GM21619 (cell line): ENCODE results near the gene RIMS1.
"Not testable (repeated sequence)": the region's sequence is repeated elsewhere in the genome, so short reads cannot be mapped to it uniquely, and the experiment has no call there.

Experiments used
- ATAC-seq: cut with Tn5 transposase; IDR thresholded peaks from one replicate; pipeline ENCODE4 v1.9.1; 2021; ENCODE audit not compliant: unreplicated experiment

RIMS1 gene

DNA sequence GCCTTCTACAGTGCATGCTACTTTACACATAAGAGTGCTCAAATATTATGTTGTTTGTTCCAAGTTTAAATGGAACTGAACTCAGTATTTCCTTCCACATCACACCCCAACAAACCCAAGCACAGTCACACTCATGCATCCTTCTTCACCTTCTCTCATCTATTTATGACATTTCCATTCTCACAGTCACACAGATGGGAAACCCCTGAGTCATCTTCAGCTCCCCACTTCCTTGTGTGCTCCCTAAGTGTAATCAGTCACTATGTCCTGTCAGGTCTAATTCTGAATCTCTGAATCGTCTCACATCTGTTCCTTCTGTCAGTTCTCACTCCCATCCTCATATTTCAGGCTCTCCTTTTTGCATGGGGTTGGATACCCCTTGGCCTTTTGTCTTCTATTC lies 96.0 kb downstream of the RIMS1 start:
- peak; percentile 93 for ATAC-seq

DNA sequence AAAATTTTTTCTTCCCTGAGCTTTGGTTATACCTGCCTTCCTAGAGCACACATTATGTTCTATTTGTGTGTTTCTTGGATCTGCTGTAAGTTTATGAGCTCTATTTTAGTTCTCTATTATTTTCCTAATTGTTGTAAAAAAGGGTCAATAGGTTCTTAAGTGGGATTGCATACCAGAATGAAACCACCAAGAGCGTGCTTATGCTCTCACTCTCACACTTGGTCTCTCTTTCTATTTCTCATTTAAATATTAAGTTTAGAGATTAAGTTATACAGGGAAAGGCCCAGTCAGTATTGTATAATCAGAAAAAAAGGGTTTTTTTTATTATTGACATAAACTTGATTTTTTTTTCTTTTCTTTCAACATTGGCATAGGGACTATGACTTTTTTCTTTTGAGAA lies 96.8 kb downstream of the RIMS1 start:
- ATAC-seq: peak; percentile 33

DNA sequence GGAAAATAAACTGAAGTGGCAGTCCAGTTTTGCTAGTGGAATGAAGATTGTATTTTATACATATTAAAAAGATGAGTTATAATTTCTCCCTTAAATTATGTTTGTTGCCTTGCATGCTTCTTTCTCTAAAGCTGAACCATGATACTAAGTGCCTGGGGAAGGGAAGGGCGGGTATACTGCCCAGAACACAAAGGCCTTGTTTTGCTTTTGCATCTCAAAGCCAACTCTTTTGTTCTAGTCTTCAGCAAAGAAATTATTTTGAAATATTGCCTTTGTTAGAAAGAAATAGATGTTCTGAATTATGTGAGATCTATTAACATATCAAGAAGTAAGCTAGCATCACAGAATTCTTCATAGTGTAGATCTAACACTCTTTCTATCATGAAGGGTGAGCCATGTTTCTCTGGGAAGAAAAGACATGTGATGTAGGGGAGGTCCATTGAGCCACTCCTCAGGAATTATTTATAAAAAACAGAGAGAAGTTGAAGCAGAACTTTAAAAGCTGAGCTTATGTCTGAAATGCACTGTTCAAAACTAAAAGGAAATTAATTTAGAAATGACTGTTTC lies 108.4 kb downstream of the RIMS1 start:
- no peak for ATAC-seq

DNA sequence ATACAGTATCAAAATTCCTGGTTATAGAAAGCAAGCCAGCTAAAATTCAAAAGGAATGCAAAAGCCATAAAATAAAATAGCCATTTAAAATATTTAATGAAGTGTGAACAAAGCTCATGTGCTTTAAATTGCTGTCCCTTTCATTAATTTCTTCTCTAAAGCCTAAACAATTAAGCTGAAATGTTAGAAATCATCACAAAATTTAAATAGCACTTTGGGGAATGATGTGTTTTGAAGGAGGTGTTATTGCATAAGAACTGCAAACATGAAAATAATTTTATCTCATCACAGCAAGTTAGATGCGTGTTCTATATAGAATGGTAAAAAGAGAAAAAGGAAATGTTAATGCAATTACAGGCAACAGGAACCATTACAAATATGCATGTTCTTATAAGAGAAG lies 111.0 kb downstream of the RIMS1 start:
- ATAC-seq: no peak

DNA sequence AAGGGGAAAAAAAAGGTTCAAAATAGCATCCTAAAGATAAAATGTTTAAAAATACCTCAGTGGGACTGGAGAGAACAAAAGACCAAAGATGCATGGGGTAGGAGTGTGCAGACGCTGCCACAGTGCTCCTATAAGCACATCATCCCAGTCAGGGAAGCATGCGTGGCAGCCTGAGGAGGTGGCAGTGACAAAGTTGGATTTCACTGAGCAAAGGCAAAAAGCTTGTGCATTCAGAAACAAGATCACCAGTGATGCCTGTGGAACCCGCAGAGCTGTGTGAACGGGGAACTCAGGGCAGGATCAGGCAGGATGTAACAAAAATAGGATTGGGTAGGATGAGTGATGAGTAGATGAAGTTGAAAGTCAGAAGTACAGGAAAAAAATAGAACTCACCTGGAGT lies 116.1 kb downstream of the RIMS1 start:
- no peak for ATAC-seq

DNA sequence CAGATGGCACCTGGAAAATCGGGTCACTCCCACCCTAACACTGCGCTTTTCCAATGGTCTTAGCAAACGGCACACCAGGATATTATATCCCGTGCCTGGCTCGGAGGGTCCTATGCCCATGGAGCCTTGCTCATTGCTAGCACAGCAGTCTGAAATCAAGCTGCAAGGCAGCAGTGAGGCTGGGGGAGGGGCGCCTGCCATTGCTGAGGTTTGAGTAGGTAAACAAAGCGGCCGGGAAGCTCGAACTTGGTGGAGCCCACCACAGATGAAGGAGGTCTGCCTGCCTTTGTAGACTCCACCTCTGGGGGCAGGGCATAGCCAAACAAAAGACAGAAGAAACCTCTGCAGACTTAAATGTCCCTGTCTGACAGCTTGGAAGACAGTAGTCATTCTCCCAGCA lies 120.2 kb downstream of the RIMS1 start:
- not testable (repeated sequence) for ATAC-seq

DNA sequence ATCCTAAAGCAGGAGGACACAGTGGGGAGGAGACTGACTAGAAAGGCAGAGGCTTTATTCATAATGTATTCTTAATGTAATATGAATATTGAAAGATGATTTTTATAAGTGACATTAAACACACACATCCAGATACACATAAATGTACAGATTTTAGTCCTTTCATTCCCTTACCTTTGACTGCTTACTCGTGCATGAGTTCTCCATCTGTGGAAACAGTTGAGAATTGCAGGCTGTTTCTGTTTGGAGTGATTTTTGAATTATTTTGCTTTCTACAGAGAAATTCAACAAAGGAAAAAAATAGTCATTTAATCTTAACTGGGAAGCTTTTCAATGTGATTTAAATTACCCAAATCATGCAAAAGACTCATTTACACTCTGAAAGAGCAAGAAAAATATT lies 136.5 kb downstream of the RIMS1 start:
- no peak for ATAC-seq

DNA sequence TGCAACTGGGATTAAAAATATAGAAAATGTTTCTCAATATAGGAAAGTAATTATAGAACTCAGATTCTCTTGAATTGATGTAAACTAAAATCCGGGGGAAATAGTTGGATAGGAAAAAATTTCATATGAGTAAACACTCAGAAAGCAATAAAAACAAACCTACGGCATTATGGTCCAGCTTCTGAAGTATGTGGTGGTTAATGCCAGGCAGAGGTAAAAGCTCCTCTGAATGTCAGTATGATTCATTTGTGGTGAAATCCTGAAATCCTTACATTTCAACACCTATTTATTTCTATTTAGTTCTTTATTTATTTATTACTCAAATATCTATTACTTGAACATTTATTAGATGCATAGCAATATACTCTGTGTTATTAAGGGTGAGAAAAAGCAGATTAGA lies 145.1 kb downstream of the RIMS1 start:
- no peak for ATAC-seq

DNA sequence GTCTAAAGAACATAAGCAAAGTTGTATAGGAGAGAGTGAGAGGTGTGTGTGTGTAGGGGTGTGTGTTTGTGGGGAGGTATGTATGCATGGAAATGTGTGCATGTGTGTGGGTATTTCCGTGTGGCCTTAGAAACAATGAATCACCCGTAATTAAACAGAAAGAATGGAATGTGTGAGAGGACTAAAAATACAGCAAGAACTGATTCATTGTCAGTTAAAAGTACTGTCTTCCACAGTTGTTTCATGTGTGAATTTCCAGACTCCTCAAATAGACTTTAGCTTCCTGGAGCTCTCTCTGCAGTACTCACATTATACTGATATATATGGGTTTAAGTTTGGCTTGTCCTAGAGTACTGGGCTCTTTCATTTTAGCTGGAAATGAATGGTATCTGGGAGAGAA lies 145.7 kb downstream of the RIMS1 start:
- no peak for ATAC-seq

DNA sequence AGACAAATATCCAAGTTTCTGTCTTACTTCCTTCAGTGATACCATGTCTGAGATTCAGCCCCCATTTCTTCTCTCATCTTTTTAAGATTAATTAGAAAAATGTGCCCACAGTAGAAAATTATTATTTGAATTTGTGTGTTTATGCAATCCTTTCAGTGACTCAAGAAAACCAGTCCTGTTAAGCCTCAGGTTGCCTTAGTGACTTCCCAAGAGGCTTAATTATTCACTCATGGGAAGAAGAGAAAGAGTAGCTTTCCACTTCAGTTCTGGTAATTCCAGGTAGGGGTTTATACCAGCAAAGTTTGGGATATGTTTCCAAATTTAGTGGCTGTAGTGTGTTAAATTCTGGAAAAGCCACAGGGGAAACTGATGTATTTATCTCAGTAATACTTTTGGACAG lies 149.1 kb downstream of the RIMS1 start:
- ATAC-seq: no peak

DNA sequence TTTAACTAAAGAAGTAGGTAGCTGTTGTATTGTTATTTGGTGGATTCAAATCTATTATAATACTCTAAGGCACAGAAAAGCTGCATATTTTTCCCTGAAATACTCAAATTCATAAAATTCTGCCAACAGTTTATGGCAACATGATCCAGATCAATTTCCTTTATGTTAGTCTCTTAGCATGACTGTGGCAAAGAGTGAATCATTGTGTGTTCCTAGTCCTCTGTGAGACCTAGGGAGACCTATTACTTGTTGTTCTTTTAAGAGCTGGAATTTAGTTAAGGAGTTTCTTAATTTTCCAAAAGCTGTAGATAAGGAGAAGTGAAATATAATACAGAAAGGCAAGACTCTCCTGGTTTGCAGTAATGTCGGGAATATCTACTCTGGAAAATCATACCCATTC lies 149.6 kb downstream of the RIMS1 start:
- no peak for ATAC-seq

DNA sequence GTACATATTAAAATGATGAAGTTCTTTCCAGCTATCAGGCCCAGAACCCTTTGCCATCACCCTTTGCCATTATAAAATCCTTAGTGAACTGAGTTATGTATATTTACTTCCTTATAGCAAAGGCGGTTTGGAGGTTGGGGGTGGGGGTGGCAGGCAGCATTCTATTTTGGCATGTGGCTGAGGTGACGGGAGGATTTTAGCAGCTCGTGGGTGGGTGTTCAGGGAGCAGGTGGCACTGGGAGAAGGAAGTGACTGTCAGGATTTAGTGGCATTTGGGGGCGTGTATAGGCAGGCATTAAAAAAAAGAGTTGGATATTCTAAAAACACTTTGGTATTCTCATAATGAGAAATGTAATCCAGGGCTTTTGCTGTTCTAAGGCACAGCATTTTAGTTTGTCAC lies 150.7 kb downstream of the RIMS1 start:
- ATAC-seq: no peak

DNA sequence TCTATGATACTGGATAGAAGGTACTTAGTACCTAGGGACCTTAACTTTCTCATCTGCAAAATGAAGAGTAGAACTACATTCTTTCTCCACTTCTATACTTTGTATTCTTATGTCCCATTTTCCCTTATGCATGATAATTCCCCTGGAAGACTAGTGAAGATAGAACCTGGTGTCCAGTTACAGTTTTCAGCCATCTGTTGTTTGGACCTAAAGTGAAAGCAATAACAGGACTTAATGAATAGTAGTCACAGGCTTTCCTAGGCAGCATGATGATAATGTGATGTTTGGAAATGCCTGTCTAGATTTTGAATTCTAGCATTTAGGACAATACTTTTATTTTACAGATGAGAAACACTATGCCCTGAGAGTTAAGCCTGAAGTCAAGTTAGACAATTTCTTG lies 153.8 kb downstream of the RIMS1 start:
- ATAC-seq: no peak

DNA sequence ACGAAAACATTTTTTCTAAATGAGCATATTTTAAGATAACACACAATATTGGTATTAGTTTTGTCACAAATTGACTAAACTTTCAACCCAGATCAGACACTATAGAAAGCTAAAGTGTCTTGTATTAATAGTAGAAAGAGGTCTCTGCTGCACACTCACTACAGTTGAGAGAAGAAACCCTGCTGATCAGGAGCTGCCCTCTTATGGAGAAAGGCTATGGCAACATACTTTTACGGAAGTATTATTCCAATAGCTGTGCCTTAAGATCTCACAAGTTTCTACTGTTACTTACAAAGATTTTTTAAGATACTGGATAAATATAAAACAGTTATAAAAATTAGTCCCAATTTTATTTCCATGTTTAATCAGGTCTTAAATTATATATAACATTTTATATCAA lies 155.7 kb downstream of the RIMS1 start:
- ATAC-seq: no peak

DNA sequence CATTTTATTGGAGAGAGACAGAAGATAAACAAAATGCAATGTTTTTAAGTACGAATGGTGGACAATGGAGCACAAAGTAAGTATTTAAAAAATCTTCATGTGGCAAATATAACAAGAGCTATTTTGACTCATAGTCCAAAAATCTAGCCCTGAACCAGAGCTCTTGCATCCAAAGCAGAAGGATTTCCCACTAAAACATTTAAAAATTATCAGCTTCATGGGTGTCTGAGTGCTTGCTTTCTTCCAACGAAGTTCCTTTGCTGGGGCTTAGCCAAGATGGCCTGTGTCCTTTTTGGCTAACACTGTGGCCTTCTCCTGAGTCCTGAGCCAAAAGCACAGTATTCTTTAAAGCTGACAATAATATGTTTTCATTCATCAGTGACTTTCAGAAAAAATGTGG lies 161.7 kb downstream of the RIMS1 start:
- no peak for ATAC-seq

DNA sequence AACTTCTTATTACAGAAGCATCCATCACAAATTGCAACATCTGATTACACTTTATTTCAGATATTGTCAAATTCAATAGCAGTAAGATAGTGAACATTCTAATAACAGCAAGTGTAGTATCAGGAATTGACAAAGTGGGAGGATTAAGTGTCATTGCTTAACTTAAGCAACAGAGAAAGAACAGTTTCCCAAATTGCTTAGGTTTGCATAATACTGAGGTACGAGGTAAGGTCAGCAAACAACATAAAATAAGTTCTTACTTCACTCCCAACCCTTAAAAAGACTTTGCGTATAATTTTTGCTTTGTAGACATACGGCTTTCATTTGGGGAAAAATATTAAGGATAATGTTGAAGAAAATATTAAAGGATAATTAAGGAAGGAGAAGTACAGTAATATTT lies 163.0 kb downstream of the RIMS1 start:
- ATAC-seq: no peak

DNA sequence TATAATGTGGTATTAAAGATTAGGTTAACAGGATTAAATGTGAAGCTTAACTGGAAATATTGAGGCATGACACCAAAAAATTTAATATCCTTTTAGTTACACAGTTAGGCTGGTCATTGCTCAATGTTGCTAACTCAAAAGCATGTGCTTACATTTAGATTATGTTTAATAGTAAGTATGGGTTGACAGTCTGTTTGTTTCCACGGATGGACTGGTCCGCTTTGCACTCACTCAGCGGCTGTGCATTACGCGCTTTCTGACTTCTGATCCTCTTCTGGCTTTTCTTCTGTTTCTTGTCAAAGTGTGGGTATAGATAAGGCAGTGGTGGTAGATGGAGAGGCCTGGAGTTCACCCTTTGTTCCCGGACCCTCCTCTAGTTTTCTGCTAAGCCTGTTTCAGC lies 174.9 kb downstream of the RIMS1 start:
- no peak for ATAC-seq

DNA sequence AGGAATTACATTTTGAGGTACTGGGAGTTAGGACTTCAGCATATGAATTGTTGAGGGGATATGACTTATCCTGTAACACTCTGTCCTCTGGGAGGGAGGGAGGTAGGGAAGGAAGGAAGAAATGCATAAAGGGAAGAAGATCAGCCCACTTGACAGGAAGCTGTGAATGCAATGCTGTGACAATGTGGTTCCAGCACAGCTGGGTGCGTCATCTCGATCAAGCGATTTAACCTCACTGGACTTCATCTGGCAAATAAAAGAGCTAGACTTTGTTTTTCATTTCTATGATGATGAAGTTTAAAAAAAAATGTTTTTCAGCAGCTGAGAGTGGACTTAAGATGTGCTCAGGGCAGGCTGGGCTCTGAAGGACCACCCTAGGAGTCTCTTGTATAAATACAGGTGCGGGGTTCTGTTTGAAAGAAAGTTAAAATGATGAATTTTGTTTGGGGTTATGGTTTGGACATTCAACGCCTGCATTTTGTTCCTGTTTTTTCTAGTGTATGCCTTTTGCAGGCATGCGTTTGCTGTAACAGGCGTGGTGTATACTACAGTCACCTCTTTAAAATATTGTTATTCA lies 178.1 kb downstream of the RIMS1 start:
- ATAC-seq: no peak

DNA sequence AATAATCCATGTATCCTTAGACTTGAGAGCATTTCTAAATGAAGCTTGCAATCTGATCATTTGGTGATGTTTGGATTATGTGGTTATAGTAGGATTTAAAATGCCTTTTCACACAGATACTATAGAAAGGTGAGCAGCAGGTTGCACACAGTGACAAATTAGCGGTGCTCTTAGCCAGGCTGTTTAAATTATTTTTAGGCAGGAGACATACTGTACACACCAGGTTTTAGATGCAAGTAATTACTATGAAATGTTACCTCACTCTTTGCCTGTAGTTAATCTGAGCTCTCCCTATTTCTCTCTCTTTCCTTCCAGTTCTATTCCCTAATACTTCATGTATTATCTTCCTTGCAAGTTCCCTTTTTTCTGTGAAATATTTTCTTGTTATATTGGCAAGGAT lies 191.7 kb downstream of the RIMS1 start:
- no peak for ATAC-seq

DNA sequence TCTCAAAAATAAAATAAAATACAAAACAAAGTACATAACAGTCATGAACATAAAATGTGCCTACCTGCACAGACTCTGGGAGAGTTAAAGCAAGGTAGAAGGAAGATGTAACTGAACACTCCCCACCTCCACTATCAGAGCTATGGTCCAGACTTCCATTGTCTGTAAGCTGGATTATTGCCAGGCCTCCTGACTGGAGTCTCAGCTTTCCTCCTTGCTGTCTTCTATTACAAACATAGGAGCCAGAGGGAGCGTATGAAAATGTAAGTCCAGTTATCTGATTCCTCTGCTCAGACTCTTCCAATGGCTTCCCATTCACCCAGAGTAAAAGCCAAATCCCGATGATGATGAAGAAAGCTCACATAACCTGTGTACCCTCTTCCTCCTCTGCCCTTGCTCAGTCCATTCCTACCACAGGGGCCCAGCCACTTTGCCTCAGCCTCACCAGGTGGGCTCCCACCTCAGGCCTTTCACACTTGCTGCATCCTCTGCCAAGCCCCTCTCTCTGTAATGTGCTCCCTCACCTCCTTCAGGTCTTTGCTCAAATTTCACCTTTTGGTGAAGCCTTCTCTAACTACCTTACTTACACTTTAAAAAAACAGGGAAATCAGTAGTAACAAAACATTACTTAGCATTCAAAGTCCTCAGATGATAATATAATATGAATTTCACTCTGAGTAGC lies 194.1 kb downstream of the RIMS1 start:
- ATAC-seq: no peak

DNA sequence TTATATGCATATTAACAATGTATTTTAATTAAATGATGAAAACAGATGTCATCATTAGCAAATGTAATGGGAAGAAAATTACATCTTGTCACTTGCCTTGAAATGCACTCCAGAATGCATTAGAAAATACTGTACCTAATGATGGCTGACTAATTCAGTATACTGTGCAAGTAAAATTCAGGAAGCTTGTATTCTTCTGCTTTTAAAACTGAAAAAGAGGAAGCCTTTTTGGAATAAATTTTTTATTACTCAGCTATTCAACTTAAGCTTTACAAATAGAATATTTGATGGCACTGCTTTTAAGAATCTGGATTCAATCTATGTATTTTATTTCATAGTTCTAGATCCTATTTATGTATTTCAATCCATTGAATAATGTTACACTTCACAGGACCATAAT lies 195.5 kb downstream of the RIMS1 start:
- ATAC-seq: no peak

DNA sequence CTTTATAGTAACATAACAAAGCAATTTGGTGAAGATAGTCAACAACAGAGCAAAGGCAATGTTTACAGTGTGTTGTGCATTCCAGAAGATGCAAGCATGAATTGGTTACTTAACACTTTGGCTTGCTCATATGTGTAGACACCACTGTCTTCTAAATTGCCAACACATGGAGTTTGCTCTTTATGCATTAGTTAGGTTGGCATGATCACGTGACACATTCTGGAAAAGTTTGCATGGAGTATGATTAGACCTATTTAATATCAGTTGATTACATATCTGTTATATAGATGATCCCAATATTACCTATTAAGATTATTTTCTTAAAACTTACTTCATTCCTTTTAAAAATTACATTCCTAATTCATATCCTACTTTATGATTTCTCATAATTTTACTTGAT lies 197.6 kb downstream of the RIMS1 start:
- no peak for ATAC-seq

DNA sequence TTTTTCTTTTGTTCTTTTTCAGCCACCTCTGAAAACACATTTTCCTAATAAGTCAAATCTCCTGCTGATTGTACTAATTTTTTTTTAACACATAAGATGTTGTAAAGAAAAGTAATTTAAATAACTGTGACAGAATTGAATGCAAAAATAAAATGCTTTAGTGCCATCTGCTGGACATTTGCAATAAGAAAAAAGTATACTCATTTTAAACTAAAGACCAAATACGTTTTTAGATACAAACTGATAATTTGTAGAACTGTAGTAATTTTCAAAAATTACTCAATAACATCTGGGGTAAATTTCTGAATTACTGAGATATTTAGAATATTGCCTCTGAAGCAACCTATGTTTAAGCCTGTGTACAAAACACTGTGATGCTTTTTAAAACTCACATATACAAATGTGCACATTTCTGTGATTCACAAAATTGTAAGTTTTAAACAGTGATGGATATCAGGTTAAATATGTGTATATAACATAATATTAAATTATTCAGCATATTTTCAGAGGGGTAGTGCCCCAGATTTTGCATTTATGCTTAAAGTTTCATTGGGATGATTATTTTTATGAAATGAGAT lies 198.7 kb downstream of the RIMS1 start:
- no peak for ATAC-seq
